Trophoblast cell (in vitro differentiated cells and primary cell): ENCODE results near the gene PPA1.

Experiments
- DNase-seq, 2 donors: peaks; one replicate each; pipeline ENCODE4 v3.0.0-alpha.2; 2016
- H2AFZ ChIP-seq: 2 replicates; pipeline ENCODE4 v1.6.1; 2013; ENCODE audit warnings: low read length, moderate library complexity, mild to moderate bottlenecking; ENCODE audit not compliant: insufficient read depth, poor library complexity
- H2AK5ac ChIP-seq: 2 replicates; pipeline ENCODE4 v1.6.1; 2013; ENCODE audit warnings: mild to moderate bottlenecking, low read length
- H2BK120ac ChIP-seq: 2 replicates; pipeline ENCODE4 v1.6.1; 2013; ENCODE audit warnings: low read length, mild to moderate bottlenecking, moderate library complexity; ENCODE audit not compliant: insufficient read depth, poor library complexity
- H2BK12ac ChIP-seq: 2 replicates; pipeline ENCODE4 v1.6.1; 2013; ENCODE audit warnings: mild to moderate bottlenecking, low read length, moderate library complexity
- H2BK5ac ChIP-seq: 2 replicates; pipeline ENCODE4 v1.6.1; 2013; ENCODE audit warnings: low read length, low read depth, moderate library complexity, mild to moderate bottlenecking; ENCODE audit not compliant: poor library complexity
- H3K14ac ChIP-seq: 2 replicates; pipeline ENCODE4 v1.6.1; 2013; ENCODE audit warnings: mild to moderate bottlenecking, low read length
- H3K18ac ChIP-seq: 2 replicates; pipeline ENCODE4 v1.6.1; 2013; ENCODE audit warnings: mild to moderate bottlenecking, low read length
- H3K23ac ChIP-seq: 2 replicates; pipeline ENCODE4 v1.6.1; 2013; ENCODE audit warnings: low read length
- H3K27ac ChIP-seq: 2 replicates; pipeline ENCODE4 v1.5.1; 2013; ENCODE audit warnings: low read depth, mild to moderate bottlenecking, inconsistent platforms, low read length, moderate library complexity
- H3K27me3 ChIP-seq: 2 replicates; pipeline ENCODE4 v1.6.1; 2013; ENCODE audit warnings: inconsistent platforms, mild to moderate bottlenecking, low read length, moderate library complexity; ENCODE audit not compliant: insufficient read depth
- H3K36me3 ChIP-seq, 2 experiments: 1 replicate in 1 of 2; 2 replicates in 1 of 2; pipeline ENCODE4 v1.6.1; 2013; ENCODE audit warnings: low read length in 2 of 2, mild to moderate bottlenecking in 2 of 2, moderate library complexity in 1 of 2; ENCODE audit not compliant: insufficient read depth in 2 of 2, control insufficient read depth in 1 of 2
- H3K4ac ChIP-seq: 2 replicates; pipeline ENCODE4 v1.6.1; 2013; ENCODE audit warnings: low read depth, mild to moderate bottlenecking, low read length, moderate library complexity
- H3K4me1 ChIP-seq, 2 experiments: 1 replicate in 1 of 2; 2 replicates in 1 of 2; pipeline ENCODE4 v1.6.1; 2013; ENCODE audit warnings: low read length in 2 of 2, mild to moderate bottlenecking in 2 of 2, moderate library complexity in 1 of 2; ENCODE audit not compliant: insufficient read depth in 2 of 2, control insufficient read depth in 1 of 2
- H3K4me2 ChIP-seq: 2 replicates; pipeline ENCODE4 v1.6.1; 2013; ENCODE audit warnings: inconsistent platforms, mild to moderate bottlenecking, low read length, moderate library complexity
- H3K4me3 ChIP-seq: 2 replicates; pipeline ENCODE4 v1.5.1; 2013; ENCODE audit warnings: mild to moderate bottlenecking, low read depth, low read length, inconsistent platforms
- H3K79me1 ChIP-seq: one replicate; pipeline ENCODE4 v1.6.1; 2013; ENCODE audit warnings: low read length
- H3K79me2 ChIP-seq: 2 replicates; pipeline ENCODE4 v1.6.1; 2013; ENCODE audit warnings: low read length, mild to moderate bottlenecking; ENCODE audit not compliant: control insufficient read depth, insufficient read depth, poor library complexity
- H3K9ac ChIP-seq: 2 replicates; pipeline ENCODE4 v1.6.1; 2013; ENCODE audit warnings: mild to moderate bottlenecking, low read length
- H3K9me3 ChIP-seq: 2 replicates; pipeline ENCODE4 v1.6.1; 2013; ENCODE audit warnings: low read depth, mild to moderate bottlenecking, control low read depth, inconsistent platforms, low read length; ENCODE audit not compliant: insufficient read depth
- H4K12ac ChIP-seq: 2 replicates; pipeline ENCODE4 v1.6.1; 2013; ENCODE audit warnings: low read depth, mild to moderate bottlenecking, low read length, moderate library complexity
- H4K8ac ChIP-seq: 2 replicates; pipeline ENCODE4 v1.6.1; 2013; ENCODE audit warnings: low read depth, mild to moderate bottlenecking, low read length, moderate library complexity
- H4K91ac ChIP-seq: one replicate; pipeline ENCODE4 v1.6.1; 2013; ENCODE audit warnings: low read depth, mild to moderate bottlenecking, low read length, moderate library complexity
- WGBS: extraction: QIAGEN DNeasy Blood & Tissue Kit; methylation state at CpG from one replicate; pipeline ENCODE4 v1.1.7; 2013; ENCODE audit warnings: missing lambda C conversion rate; ENCODE audit not compliant: insufficient read length, insufficient coverage; ENCODE audit errors: extremely low coverage; 5-methylcytosine and 5-hydroxymethylcytosine counted together

Gene PPA1

DNA sequence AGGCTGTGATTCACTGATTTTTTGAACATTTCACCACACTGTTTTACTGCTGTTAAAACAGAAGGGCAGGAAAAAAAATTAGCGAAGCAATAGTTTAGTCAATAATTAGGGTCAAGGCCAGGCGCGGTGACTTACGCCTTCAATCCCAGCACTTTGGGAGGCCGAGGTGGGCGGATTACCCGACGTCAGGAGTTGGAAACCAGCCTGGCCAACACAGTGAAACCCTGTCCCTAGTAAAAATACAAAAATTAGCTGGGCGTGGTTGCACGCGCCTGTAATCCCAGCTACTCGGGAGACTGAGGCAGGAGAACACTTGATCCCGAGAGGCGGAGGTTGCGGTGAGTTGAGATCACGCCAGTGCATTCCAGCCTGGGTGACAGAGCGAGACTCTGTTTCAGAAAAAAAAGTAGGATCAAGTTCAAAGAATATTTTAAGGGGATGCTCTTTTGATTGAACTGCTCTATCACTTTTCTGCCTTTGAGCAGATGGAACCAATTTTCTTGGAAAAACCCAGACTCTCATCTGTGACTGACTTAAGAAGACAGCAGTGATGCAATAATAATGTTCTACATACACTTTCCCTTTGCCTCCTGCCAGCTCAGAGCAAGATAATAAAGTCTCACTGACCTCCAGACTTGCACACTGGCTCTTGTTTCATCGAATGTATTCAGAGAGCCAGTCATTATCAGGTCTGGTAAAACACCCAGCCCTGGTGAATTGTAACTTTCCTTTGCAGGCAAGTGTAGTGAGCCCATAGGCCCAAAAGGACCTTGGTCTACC is 1.6 kb upstream of the PPA1 start:
- no peak overlapping the region for H3K14ac ChIP-seq
- no peak overlapping the region for H3K4me2 ChIP-seq
- peaks cover 6% of the 10 kb centered on the region for H3K9me3 ChIP-seq
- no peak overlapping the region for H4K8ac ChIP-seq
- no peak overlapping the region for H4K91ac ChIP-seq
- H2AFZ ChIP-seq = no peak overlapping the region
- peaks cover 0 to 3% of the 10 kb centered on the region in 2 experiments for H3K36me3 ChIP-seq
- H3K4me1 ChIP-seq = peaks cover 5% of the 10 kb centered on the region in 2 experiments
- no peaks in the 10 kb centered on the region for H3K27me3 ChIP-seq
- no peak for DNase-seq
- H2BK5ac ChIP-seq = no peak overlapping the region
- peaks cover 11% of the 10 kb centered on the region for H3K79me1 ChIP-seq
- WGBS = no CpG with 5 or more reads among the region's 18 CpGs
- H2BK120ac ChIP-seq = no peak overlapping the region
- no peak overlapping the region for H3K27ac ChIP-seq
- H2BK12ac ChIP-seq = no peak overlapping the region
- H3K23ac ChIP-seq = no peak overlapping the region
- H4K12ac ChIP-seq = no peak overlapping the region
- no peak overlapping the region for H3K4me3 ChIP-seq
- no peak overlapping the region for H2AK5ac ChIP-seq
- H3K18ac ChIP-seq = no peak overlapping the region
- peaks cover 5% of the 10 kb centered on the region for H3K79me2 ChIP-seq
- no peak overlapping the region for H3K9ac ChIP-seq
- H3K4ac ChIP-seq = no peak overlapping the region

- no peak overlapping the region for H3K14ac ChIP-seq
- H3K27me3 ChIP-seq = no peaks in the 10 kb centered on the region
- H2BK12ac ChIP-seq = no peak overlapping the region
- no peak for DNase-seq
- H2AK5ac ChIP-seq = no peak overlapping the region
- no peak overlapping the region for H4K12ac ChIP-seq
- H3K9ac ChIP-seq = no peak overlapping the region
- H3K4me1 ChIP-seq = peaks cover 5% of the 10 kb centered on the region in 2 experiments
- peaks cover 1% of the 10 kb centered on the region for H3K9me3 ChIP-seq
- no peak overlapping the region for H3K18ac ChIP-seq
- peak overlapping the region; percentile 98 for H3K4me2 ChIP-seq
- no peak overlapping the region for H3K27ac ChIP-seq
- H2AFZ ChIP-seq = peak overlapping the region; percentile 65
- H3K79me1 ChIP-seq = peaks cover 11% of the 10 kb centered on the region
- peaks cover 0 to 4% of the 10 kb centered on the region in 2 experiments for H3K36me3 ChIP-seq
- WGBS = no CpG with 5 or more reads among the region's 8 CpGs
- peaks cover 5% of the 10 kb centered on the region for H3K79me2 ChIP-seq
- H2BK5ac ChIP-seq = no peak overlapping the region
- H3K4ac ChIP-seq = no peak overlapping the region
- no peak overlapping the region for H4K91ac ChIP-seq
- H2BK120ac ChIP-seq = no peak overlapping the region
- no peak overlapping the region for H4K8ac ChIP-seq
- no peak overlapping the region for H3K23ac ChIP-seq
- H3K4me3 ChIP-seq = no peak overlapping the region
Measured at GRCh38 chr10:70233939-70234300, 691 bp upstream of the PPA1 start.

DNA sequence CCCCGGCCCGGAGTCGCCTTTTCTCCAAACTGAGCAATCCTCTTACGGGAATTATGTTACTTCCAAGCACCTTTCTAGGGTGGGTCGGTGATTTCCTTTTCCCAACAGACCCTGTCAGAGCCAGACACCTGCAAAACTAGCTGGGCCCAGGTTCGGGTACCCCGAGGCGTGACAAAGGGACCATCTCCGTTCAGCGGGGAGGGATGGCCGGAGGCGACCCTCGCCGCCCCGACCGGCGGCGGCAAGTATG is 445 bp downstream of the PPA1 start:
- peak overlapping the region; percentile 18 for H4K8ac ChIP-seq
- WGBS = no CpG with 5 or more reads among the region's 18 CpGs
- no peak for DNase-seq
- peak overlapping the region; percentile 73 for H3K4ac ChIP-seq
- peaks cover 5% of the 10 kb centered on the region for H3K79me2 ChIP-seq
- H3K4me2 ChIP-seq = peak overlapping the region; percentile 98
- H3K23ac ChIP-seq = no peak overlapping the region
- H3K36me3 ChIP-seq = peaks cover 0 to 4% of the 10 kb centered on the region in 2 experiments
- H3K27me3 ChIP-seq = no peaks in the 10 kb centered on the region
- no peak overlapping the region for H2AK5ac ChIP-seq
- no peak overlapping the region for H2BK12ac ChIP-seq
- no peak overlapping the region for H4K91ac ChIP-seq
- peak overlapping the region; percentile 68 for H2BK120ac ChIP-seq
- H3K4me3 ChIP-seq = peak overlapping the region; percentile 96
- H3K27ac ChIP-seq = no peak overlapping the region
- H2BK5ac ChIP-seq = peak overlapping the region; percentile 1
- H3K9ac ChIP-seq = peak overlapping the region; percentile 50
- peak overlapping the region; percentile 22 for H3K18ac ChIP-seq
- H3K4me1 ChIP-seq = peaks cover 5% of the 10 kb centered on the region in 2 experiments
- H4K12ac ChIP-seq = no peak overlapping the region
- H2AFZ ChIP-seq = peak overlapping the region; percentile 38
- peak overlapping the region; percentile 47 for H3K14ac ChIP-seq
- no peaks in the 10 kb centered on the region for H3K9me3 ChIP-seq
- peaks cover 11% of the 10 kb centered on the region for H3K79me1 ChIP-seq

DNA sequence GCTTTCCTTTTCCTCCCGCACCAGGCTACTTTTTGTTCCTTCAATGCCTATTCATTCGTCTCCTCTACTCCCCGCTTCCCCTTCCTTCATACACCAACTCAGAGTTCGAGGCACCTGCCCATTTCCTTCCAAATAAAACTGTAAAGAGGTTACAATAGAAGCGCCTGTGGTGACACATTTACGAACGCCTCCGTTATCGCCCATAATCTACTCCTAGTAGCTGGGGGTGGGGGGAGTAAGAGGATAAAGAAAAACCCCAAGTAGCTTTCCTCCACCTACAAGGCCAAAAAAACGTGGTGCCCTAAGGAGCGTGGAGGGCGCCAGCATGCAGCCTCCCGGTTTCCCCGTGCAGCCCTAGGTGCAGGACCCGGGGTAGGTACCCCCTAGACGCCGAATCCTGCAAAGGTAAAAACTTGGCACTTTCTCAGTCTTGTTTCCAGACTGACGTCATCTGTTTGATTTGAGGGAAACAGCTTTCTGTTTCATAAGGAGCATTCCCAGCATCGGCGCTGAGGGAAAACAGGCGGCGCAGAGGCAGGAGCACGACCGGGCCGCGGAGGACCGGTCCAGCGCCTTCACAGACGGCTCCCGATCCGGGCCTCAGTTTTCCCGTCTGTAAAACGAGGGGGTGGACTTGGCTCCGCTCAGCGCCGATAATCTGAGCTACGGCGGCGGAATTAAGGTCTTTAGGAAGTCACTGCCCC is 922 bp downstream of the PPA1 start:
- Histone ChIP-seq H3K9ac (peak overlapping the region; percentile 50), H3K18ac (peak overlapping the region; percentile 22), H4K8ac (peak overlapping the region; percentile 18), H3K4me2 (peak overlapping the region; percentile 98), H4K91ac (no peak overlapping the region), H2AFZ (peak overlapping the region; percentile 38), H3K79me2 (peaks cover 5% of the 10 kb centered on the region), H3K36me3 (peaks cover 0 to 5% of the 10 kb centered on the region in 2 experiments), H3K27me3 (no peaks in the 10 kb centered on the region), H3K14ac (no peak overlapping the region), H2BK12ac (no peak overlapping the region), H2BK120ac (peak overlapping the region; percentile 68), H3K4me3 (peak overlapping the region; percentile 96), H4K12ac (no peak overlapping the region), H3K27ac (no peak overlapping the region), H3K4ac (peak overlapping the region; percentile 73), H3K79me1 (peaks cover 11% of the 10 kb centered on the region), H3K23ac (no peak overlapping the region), H2BK5ac (no peak overlapping the region), H3K4me1 (peaks cover 5% of the 10 kb centered on the region in 2 experiments), H3K9me3 (no peaks in the 10 kb centered on the region), H2AK5ac (no peak overlapping the region)
- peak; percentile 51 to 80 for DNase-seq
- WGBS = no CpG with 5 or more reads among the region's 39 CpGs
